OCI-LY7 (cell line): ENCODE measurements around the gene MAP1B. TPM values are rescaled to one million over a fixed set of nuclear protein-coding genes. Genes with fewer than 3 reads are reported as not detected.

Experiments
- BruUV-seq: library from RNA; stranded (reverse); fragments of 400-500 nt; replicated peaks from 2 replicates; lab custom pipeline; 2021; lab: Mats Ljungman, UMichigan
- CTCF ChIA-PET: fragments of 300-600 bp; sonication (Branson Sonifier 250); formaldehyde crosslinking; loops from one replicate; lab custom pipeline; 2022; ENCODE audit warnings: antibody characterized with exemption; ENCODE audit not compliant: unreplicated experiment; lab: Charles Lee
- POLR2A ChIA-PET: fragments of 300-600 bp; sonication (Branson Sonifier 250); formaldehyde crosslinking; loops from one replicate; lab custom pipeline; 2022; ENCODE audit warnings: antibody characterized with exemption; lab: Charles Lee
- DNase-seq: peaks from one replicate; pipeline ENCODE4 v3.0.0-alpha.2; 2015; ENCODE audit warnings: low spot score
- H2AFZ ChIP-seq: fragments of 200-600 bp; sonication (generic), shearing (Covaris generic); 2 replicates; pipeline ENCODE4 v1.6.1; 2014; ENCODE audit warnings: mild to moderate bottlenecking, antibody characterized with exemption, low read length, moderate library complexity
- H3K27ac ChIP-seq: fragments of 200-600 bp; sonication (generic); 2 replicates; pipeline ENCODE4 v1.5.1; 2014; ENCODE audit warnings: mixed run types, low read depth, mild to moderate bottlenecking, moderate library complexity, low read length, inconsistent platforms; ENCODE audit not compliant: poor library complexity, severe bottlenecking
- H3K36me3 ChIP-seq: fragments of 200-600 bp; sonication (generic); 2 replicates; pipeline ENCODE4 v1.6.1; 2014; ENCODE audit warnings: mild to moderate bottlenecking, antibody characterized with exemption, low read length, moderate library complexity, mixed read lengths; ENCODE audit not compliant: insufficient read depth
- H3K4me1 ChIP-seq: fragments of 200-600 bp; sonication (generic); 2 replicates; pipeline ENCODE4 v1.5.1; 2014; ENCODE audit warnings: mild to moderate bottlenecking, low read length; ENCODE audit not compliant: insufficient read depth, poor library complexity, severe bottlenecking
- H3K4me2 ChIP-seq: fragments of 200-600 bp; sonication (generic); 2 replicates; pipeline ENCODE4 v1.6.1; 2014; ENCODE audit warnings: mild to moderate bottlenecking, low read length
- H3K4me3 ChIP-seq: fragments of 200-600 bp; sonication (generic); 2 replicates; pipeline ENCODE4 v1.5.1; 2014; ENCODE audit warnings: mild to moderate bottlenecking, low read depth, low read length; ENCODE audit not compliant: poor library complexity, severe bottlenecking
- H3K79me2 ChIP-seq: fragments of 200-600 bp; sonication (generic); 2 replicates; pipeline ENCODE4 v1.6.1; 2016; ENCODE audit warnings: low read depth, mild to moderate bottlenecking, low read length, moderate library complexity, mixed read lengths; ENCODE audit not compliant: insufficient read depth
- H3K9me2 ChIP-seq: fragments of 200-600 bp; sonication (generic); 2 replicates; pipeline ENCODE4 v1.6.1; 2016; ENCODE audit warnings: mild to moderate bottlenecking, low read length, mixed read lengths; ENCODE audit not compliant: insufficient read depth
- H3K9me3 ChIP-seq: fragments of 200-600 bp; sonication (generic); 2 replicates; pipeline ENCODE4 v1.6.1; 2014; ENCODE audit warnings: mild to moderate bottlenecking, mixed run types, low read length, mixed read lengths
- H4K20me1 ChIP-seq: fragments of 200-600 bp; sonication (generic); 2 replicates; pipeline ENCODE4 v1.6.1; 2014; ENCODE audit warnings: mild to moderate bottlenecking, antibody characterized with exemption, low read length, moderate library complexity, mixed read lengths; ENCODE audit not compliant: insufficient read depth
- CTCF ChIP-seq: fragments of 200-600 bp; sonication (generic); conservative IDR thresholded peaks from 2 replicates; pipeline ENCODE4 v1.5.1; 2014; ENCODE audit warnings: mild to moderate bottlenecking, antibody characterized with exemption, low read length, moderate library complexity, mixed read lengths
- EZH2phosphoT487 ChIP-seq: fragments of 200-600 bp; sonication (generic); IDR thresholded peaks from 2 replicates; pipeline ENCODE4 v1.6.1; 2018; ENCODE audit warnings: low read depth, borderline replicate concordance, mild to moderate bottlenecking, mixed run types, antibody characterized with exemption, low read length, moderate library complexity, mixed read lengths
- intact Hi-C: fragments of 100-400 bp; cut with micrococcal nuclease; formaldehyde crosslinking; loops from one replicate; pipeline ENCODE4 v1.10.0; 2022; ENCODE audit not compliant: unreplicated experiment
- total RNA-seq, 2 experiments: library from RNA; depleted of rRNA in 1 of 2; stranded (reverse); fragments of >200 nt in 1 of 2; shearing (Covaris generic) in 1 of 2; gene quantifications; 2 replicates each; pipeline ENCODE4 v1.2.3, GENCODE V29; 2014 to 2022

Gene MAP1B
- total RNA-seq, 2 experiments from 2014 or later: not detected

GRCh38 chr5:72122602-72123001 lies 15.3 kb downstream of the MAP1B start:
- no TSS peak for BruUV-seq
- ChIA-PET POLR2A (interaction anchor here (1.4 kb wide), 1 partner anchor 11 kb away, joined by 4 read pairs; no protein-coding TSS in a partner anchor), CTCF (no interaction called here)
- Histone ChIP-seq H3K4me1 (no peaks in the 10 kb centered on the region), H2AFZ (no peak overlapping the region), H3K9me3 (no peaks in the 10 kb centered on the region), H3K9me2 (no peaks in the 10 kb centered on the region), H3K36me3 (no peaks in the 10 kb centered on the region), H4K20me1 (no peaks in the 10 kb centered on the region), H3K79me2 (no peaks in the 10 kb centered on the region), H3K4me3 (no peak overlapping the region), H3K27ac (no peak overlapping the region), H3K4me2 (no peak overlapping the region)
- TF ChIP-seq EZH2phosphoT487: no peak
- no peak for TF ChIP-seq CTCF
- DNase-seq: no peak
- intact Hi-C loops: no loop called here

- Histone ChIP-seq H3K79me2 (no peaks in the 10 kb centered on the region), H3K4me3 (no peak overlapping the region), H4K20me1 (no peaks in the 10 kb centered on the region), H3K4me2 (no peak overlapping the region), H3K4me1 (no peaks in the 10 kb centered on the region), H3K9me3 (no peaks in the 10 kb centered on the region), H3K27ac (no peak overlapping the region), H2AFZ (no peak overlapping the region), H3K9me2 (no peaks in the 10 kb centered on the region), H3K36me3 (no peaks in the 10 kb centered on the region)
- intact Hi-C loops: no loop called here
- DNase-seq: no peak
- TF ChIP-seq CTCF (no peak), EZH2phosphoT487 (no peak)
- CTCF ChIA-PET: no interaction called here
- POLR2A ChIA-PET: interaction anchor here (1.4 kb wide), 1 partner anchor 12 kb away, joined by 4 read pairs; no protein-coding TSS in a partner anchor
- no TSS peak for BruUV-seq
These were observed 16.6 kb downstream of the MAP1B start for GRCh38 chr5:72123764-72124376.

GRCh38 chr5:72125271-72125940 lies 18.1 kb downstream of the MAP1B start:
- no peak overlapping the region for H3K4me3 ChIP-seq
- H3K9me3 ChIP-seq: no peaks in the 10 kb centered on the region
- H3K79me2 ChIP-seq: no peaks in the 10 kb centered on the region
- BruUV-seq: no TSS peak
- H3K36me3 ChIP-seq: no peaks in the 10 kb centered on the region
- H3K4me1 ChIP-seq: no peaks in the 10 kb centered on the region
- no peaks in the 10 kb centered on the region for H3K9me2 ChIP-seq
- TF ChIP-seq EZH2phosphoT487: no peak
- no peak for TF ChIP-seq CTCF
- no peaks in the 10 kb centered on the region for H4K20me1 ChIP-seq
- ChIA-PET CTCF (no interaction called here), POLR2A (interaction anchor here (1.1 kb wide), 2 partner anchors 9 to 35 kb away, joined by 3 read pairs; no protein-coding TSS in a partner anchor)
- H3K4me2 ChIP-seq: no peak overlapping the region
- DNase-seq: no peak
- no peak overlapping the region for H2AFZ ChIP-seq
- intact Hi-C loops: no loop called here
- H3K27ac ChIP-seq: no peak overlapping the region
